ENCODE results near the gene FLVCR2.

FLVCR2 gene

DNA sequence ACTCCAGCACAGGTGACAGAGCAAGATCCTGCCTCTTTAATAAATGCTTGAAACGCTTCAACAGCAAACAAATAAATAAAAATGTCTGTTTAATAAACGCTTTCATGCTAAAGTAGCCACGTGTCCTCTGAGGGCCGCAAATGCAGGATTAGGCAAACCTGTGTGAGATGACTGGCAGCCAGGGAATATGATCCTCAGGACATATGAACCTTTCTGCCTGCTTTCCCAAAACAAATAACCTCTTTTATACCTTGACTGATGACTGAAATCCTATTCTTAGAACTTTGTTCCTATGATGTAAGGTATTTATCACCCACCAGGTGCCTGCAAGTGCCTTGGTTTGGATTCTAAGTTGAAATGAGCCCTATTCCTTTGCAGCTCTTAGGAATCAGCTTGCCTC lies 14.5 kb upstream of the FLVCR2 start:
- TF ChIP-seq, protein P1, sequence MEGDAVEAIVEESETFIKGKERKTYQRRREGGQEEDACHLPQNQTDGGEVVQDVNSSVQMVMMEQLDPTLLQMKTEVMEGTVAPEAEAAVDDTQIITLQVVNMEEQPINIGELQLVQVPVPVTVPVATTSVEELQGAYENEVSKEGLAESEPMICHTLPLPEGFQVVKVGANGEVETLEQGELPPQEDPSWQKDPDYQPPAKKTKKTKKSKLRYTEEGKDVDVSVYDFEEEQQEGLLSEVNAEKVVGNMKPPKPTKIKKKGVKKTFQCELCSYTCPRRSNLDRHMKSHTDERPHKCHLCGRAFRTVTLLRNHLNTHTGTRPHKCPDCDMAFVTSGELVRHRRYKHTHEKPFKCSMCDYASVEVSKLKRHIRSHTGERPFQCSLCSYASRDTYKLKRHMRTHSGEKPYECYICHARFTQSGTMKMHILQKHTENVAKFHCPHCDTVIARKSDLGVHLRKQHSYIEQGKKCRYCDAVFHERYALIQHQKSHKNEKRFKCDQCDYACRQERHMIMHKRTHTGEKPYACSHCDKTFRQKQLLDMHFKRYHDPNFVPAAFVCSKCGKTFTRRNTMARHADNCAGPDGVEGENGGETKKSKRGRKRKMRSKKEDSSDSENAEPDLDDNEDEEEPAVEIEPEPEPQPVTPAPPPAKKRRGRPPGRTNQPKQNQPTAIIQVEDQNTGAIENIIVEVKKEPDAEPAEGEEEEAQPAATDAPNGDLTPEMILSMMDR (IDR thresholded peaks at IDR 0.05; ENCODE audit: poor library complexity, severe bottlenecking): no peak
- no peak overlapping the region for H3K27ac ChIP-seq (ENCODE audit: poor library complexity, severe bottlenecking)
- ATAC-seq (ENCODE audit: low read depth): no peak
- H3K36me3 ChIP-seq (ENCODE audit: low read depth): no peaks in the 10 kb centered on the region
- no peak for DNase-seq (ENCODE audit: low spot score)
- peaks cover 18% of the 10 kb centered on the region for H3K4me1 ChIP-seq (ENCODE audit: insufficient read depth, poor library complexity, severe bottlenecking)
- H3K27me3 ChIP-seq (ENCODE audit: insufficient read depth, poor library complexity, severe bottlenecking): no peaks in the 10 kb centered on the region
- no peak overlapping the region for H3K4me3 ChIP-seq (ENCODE audit: severe bottlenecking)
- H3K9me3 ChIP-seq (ENCODE audit: severe bottlenecking): no peaks in the 10 kb centered on the region

DNA sequence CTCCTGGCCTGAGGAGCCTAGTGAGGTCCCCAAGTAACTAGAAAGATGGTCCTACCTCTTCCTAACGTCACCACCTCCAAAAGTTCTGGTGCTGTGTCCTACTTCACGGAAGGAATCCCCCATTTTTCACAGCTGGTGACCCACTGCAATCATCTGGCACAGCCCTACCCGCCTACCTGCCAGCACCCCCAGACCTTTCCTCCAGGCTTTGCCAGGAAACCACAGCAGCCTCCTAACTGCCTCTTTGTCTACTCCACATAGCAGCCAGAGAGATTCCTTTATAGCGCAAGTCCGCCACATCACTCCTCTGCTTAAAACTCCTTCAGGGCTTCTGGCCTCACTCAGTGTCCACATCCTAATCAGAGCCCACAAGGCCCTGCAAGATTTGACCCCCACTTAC lies 13.4 kb upstream of the FLVCR2 start:
- ATAC-seq (ENCODE audit: low read depth): no peak

DNA sequence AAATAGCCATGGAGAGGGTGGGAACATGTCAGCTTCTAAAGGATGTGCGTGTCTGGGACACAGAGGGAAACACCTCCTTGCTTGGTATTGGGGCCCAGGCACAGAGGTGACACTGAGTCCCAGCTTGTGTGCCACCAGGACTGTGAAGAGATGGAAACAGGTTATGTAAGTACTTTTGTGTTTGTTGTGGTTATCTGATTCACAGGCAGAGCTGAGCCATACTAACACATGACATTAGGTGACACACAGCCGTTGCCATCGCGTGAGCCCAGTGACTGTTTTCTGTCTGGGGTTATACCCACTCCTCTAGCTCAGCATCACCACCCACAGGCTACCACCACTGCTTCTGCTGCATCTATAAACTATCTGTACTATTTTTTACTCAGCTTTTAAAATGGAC lies 12.1 kb upstream of the FLVCR2 start:
- no peaks in the 10 kb centered on the region for H3K27me3 ChIP-seq (ENCODE audit: insufficient read depth, poor library complexity, severe bottlenecking)
- TF ChIP-seq, protein P1 (IDR thresholded peaks at IDR 0.05; ENCODE audit: poor library complexity, severe bottlenecking): no peak
- DNase-seq (ENCODE audit: low spot score) (no peak), ATAC-seq (ENCODE audit: low read depth) (no peak)
- H3K36me3 ChIP-seq (ENCODE audit: low read depth): no peaks in the 10 kb centered on the region
- no peak overlapping the region for H3K4me3 ChIP-seq (ENCODE audit: severe bottlenecking)
- H3K4me1 ChIP-seq (ENCODE audit: insufficient read depth, poor library complexity, severe bottlenecking): no peaks in the 10 kb centered on the region
- H3K27ac ChIP-seq (ENCODE audit: poor library complexity, severe bottlenecking): no peak overlapping the region
- no peaks in the 10 kb centered on the region for H3K9me3 ChIP-seq (ENCODE audit: severe bottlenecking)

More for the DNA sequence above, 13.4 kb upstream of the FLVCR2 start:
- no peaks in the 10 kb centered on the region for H3K27me3 ChIP-seq (ENCODE audit: insufficient read depth, poor library complexity, severe bottlenecking)
- no peaks in the 10 kb centered on the region for H3K36me3 ChIP-seq (ENCODE audit: low read depth)
- no peak overlapping the region for H3K4me3 ChIP-seq (ENCODE audit: severe bottlenecking)
- no peak for DNase-seq (ENCODE audit: low spot score)
- H3K4me1 ChIP-seq (ENCODE audit: insufficient read depth, poor library complexity, severe bottlenecking): peaks cover 8% of the 10 kb centered on the region
- TF ChIP-seq, protein P1 (IDR thresholded peaks at IDR 0.05; ENCODE audit: poor library complexity, severe bottlenecking): no peak
- no peak overlapping the region for H3K27ac ChIP-seq (ENCODE audit: poor library complexity, severe bottlenecking)
- no peaks in the 10 kb centered on the region for H3K9me3 ChIP-seq (ENCODE audit: severe bottlenecking)

DNA sequence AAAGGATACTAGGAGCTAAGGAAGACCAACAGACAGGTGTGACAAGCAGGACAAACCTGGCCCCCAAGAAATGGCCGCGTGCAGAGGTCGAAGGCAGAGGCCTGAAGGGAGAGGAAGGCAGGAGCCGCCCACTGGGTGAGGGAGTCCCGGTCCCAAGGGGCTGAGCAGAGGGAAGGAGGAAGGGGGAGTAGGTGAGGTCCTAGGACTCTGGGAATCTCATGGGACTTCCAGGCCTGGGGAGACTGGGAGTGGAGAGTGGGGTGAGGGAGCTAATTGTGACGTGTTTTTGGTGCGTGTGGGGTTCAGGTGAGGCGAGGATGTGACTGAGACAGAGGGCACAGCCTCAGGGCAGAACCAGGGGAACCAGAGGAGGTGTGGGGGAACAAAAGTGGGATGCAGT lies 11.7 kb upstream of the FLVCR2 start:
- Histone ChIP-seq H3K4me3 (ENCODE audit: severe bottlenecking) (no peak overlapping the region), H3K9me3 (ENCODE audit: severe bottlenecking) (no peaks in the 10 kb centered on the region), H3K27ac (ENCODE audit: poor library complexity, severe bottlenecking) (no peak overlapping the region), H3K27me3 (ENCODE audit: insufficient read depth, poor library complexity, severe bottlenecking) (no peaks in the 10 kb centered on the region), H3K4me1 (ENCODE audit: insufficient read depth, poor library complexity, severe bottlenecking) (no peaks in the 10 kb centered on the region), H3K36me3 (ENCODE audit: low read depth) (no peaks in the 10 kb centered on the region)
- ATAC-seq (ENCODE audit: low read depth) (no peak), DNase-seq (ENCODE audit: low spot score) (no peak)
- TF ChIP-seq, protein P1 (IDR thresholded peaks at IDR 0.05; ENCODE audit: poor library complexity, severe bottlenecking): no peak

DNA sequence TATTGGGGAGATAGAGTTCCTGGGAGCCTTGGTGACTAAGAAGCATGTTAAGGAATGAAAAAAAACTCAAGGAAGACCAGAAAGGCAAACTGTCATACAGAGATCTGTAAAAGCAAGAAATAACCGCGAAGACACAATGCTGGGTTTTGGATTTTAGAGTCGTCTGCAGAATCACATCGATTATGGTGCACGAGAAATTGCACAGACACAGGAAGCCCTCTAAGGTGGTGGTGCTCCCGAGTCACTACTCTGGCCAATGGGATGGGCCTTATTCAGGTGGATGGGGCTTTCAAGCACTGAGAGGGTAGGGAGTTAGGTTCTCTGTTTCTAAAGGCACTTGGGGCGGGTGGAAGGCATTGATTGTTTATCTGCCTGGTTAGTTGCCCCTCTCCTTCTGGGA lies 10.3 kb upstream of the FLVCR2 start:
- no peaks in the 10 kb centered on the region for H3K4me1 ChIP-seq (ENCODE audit: insufficient read depth, poor library complexity, severe bottlenecking)
- H3K9me3 ChIP-seq (ENCODE audit: severe bottlenecking): no peaks in the 10 kb centered on the region
- no peak for DNase-seq (ENCODE audit: low spot score)
- H3K36me3 ChIP-seq (ENCODE audit: low read depth): no peaks in the 10 kb centered on the region
- no peak overlapping the region for H3K27ac ChIP-seq (ENCODE audit: poor library complexity, severe bottlenecking)
- TF ChIP-seq, protein P1 (IDR thresholded peaks at IDR 0.05; ENCODE audit: poor library complexity, severe bottlenecking): no peak
- H3K27me3 ChIP-seq (ENCODE audit: insufficient read depth, poor library complexity, severe bottlenecking): no peaks in the 10 kb centered on the region
- no peak for ATAC-seq (ENCODE audit: low read depth)
- no peak overlapping the region for H3K4me3 ChIP-seq (ENCODE audit: severe bottlenecking)

All from RWPE2 (cell line).